IMR-90 (cell line): ENCODE measurements around the gene POC1B. TPM values are rescaled to one million over a fixed set of nuclear protein-coding genes. Genes with fewer than 3 reads are reported as not detected.

Experiments
- ATAC-seq: fragments of 200-7000 bp; cut with Tn5 transposase; 2 replicates; pipeline ENCODE4 v1.9.1; 2020; ENCODE audit warnings: low read depth, mild to moderate bottlenecking, moderate library complexity
- BruUV-seq: library from RNA; stranded (reverse); fragments of 400-500 nt; replicated peaks from 2 replicates; lab custom pipeline; 2021; lab: Mats Ljungman, UMichigan
- CTCF ChIA-PET: fragments of 300-600 bp; formaldehyde crosslinking; extraction: SDS; loops from one replicate; lab custom pipeline; 2021; ENCODE audit warnings: antibody characterized with exemption; lab: Yijun Ruan, JAX
- POLR2A ChIA-PET: fragments of 300-600 bp; sonication (Branson Sonifier 250); formaldehyde crosslinking; loops from one replicate; lab custom pipeline; 2022; ENCODE audit warnings: antibody characterized with exemption; ENCODE audit not compliant: unreplicated experiment; lab: Charles Lee
- DNase-seq: peaks from one replicate; pipeline ENCODE4 v3.0.0; 2013
- H2AFZ ChIP-seq: replicated peaks from 2 replicates; pipeline ENCODE3; 2013; ENCODE audit warnings: low read length, mild to moderate bottlenecking; ENCODE audit not compliant: poor library complexity
- H2AK5ac ChIP-seq: 2 replicates; pipeline ENCODE4 v1.6.1; 2013; ENCODE audit warnings: low read depth, low read length, inconsistent platforms
- H2AK9ac ChIP-seq: replicated peaks from 2 replicates; pipeline ENCODE3; 2013; ENCODE audit warnings: mild to moderate bottlenecking, low read depth, low read length, moderate library complexity; ENCODE audit not compliant: poor library complexity
- H2BK120ac ChIP-seq: 2 replicates; pipeline ENCODE4 v1.6.1; 2013; ENCODE audit warnings: low read depth, low read length, inconsistent platforms
- H2BK15ac ChIP-seq: 3 replicates; pipeline ENCODE4 v1.6.1; 2013; ENCODE audit warnings: low read depth, low read length, inconsistent platforms
- H2BK20ac ChIP-seq: 2 replicates; pipeline ENCODE4 v1.6.1; 2013; ENCODE audit warnings: low read depth, mild to moderate bottlenecking, inconsistent platforms, low read length, moderate library complexity
- H2BK5ac ChIP-seq: 2 replicates; pipeline ENCODE4 v1.6.1; 2013; ENCODE audit warnings: mild to moderate bottlenecking, low read depth, low read length, inconsistent platforms; ENCODE audit not compliant: poor library complexity, severe bottlenecking
- H3K14ac ChIP-seq: replicated peaks from 2 replicates; pipeline ENCODE4 v1.6.1; 2013; ENCODE audit warnings: low read depth, low read length, inconsistent platforms
- H3K18ac ChIP-seq: 2 replicates; pipeline ENCODE4 v1.6.1; 2013; ENCODE audit warnings: low read depth, low read length, control low read depth
- H3K23ac ChIP-seq: 2 replicates; pipeline ENCODE4 v1.6.1; 2013; ENCODE audit warnings: low read depth, low read length, inconsistent platforms
- H3K27ac ChIP-seq: 2 replicates; pipeline ENCODE4 v1.5.1; 2013; ENCODE audit warnings: mild to moderate bottlenecking, control low read depth, low read length; ENCODE audit not compliant: insufficient read depth
- H3K27me3 ChIP-seq: 2 replicates; pipeline ENCODE4 v1.6.1; 2013; ENCODE audit warnings: low read length; ENCODE audit not compliant: control insufficient read depth, insufficient read depth
- H3K36me3 ChIP-seq: 2 replicates; pipeline ENCODE4 v1.6.1; 2013; ENCODE audit warnings: low read length, mixed read lengths; ENCODE audit not compliant: control insufficient read depth, insufficient read depth
- H3K4ac ChIP-seq: 2 replicates; pipeline ENCODE4 v1.6.1; 2013; ENCODE audit warnings: low read depth, low read length, inconsistent platforms
- H3K4me1 ChIP-seq: 2 replicates; pipeline ENCODE4 v1.6.1; 2013; ENCODE audit warnings: low read length, mixed read lengths; ENCODE audit not compliant: control insufficient read depth, insufficient read depth
- H3K4me2 ChIP-seq: 2 replicates; pipeline ENCODE4 v1.6.1; 2013; ENCODE audit warnings: low read depth, mild to moderate bottlenecking, control low read depth, low read length, moderate library complexity
- H3K4me3 ChIP-seq: 2 replicates; pipeline ENCODE4 v1.5.1; 2013; ENCODE audit warnings: low read depth, mild to moderate bottlenecking, control low read depth, low read length, moderate library complexity; ENCODE audit not compliant: insufficient read depth
- H3K56ac ChIP-seq: 2 replicates; pipeline ENCODE4 v1.6.1; 2013; ENCODE audit warnings: low read length, inconsistent platforms; ENCODE audit not compliant: insufficient read depth; ENCODE audit errors: extremely low read depth
- H3K79me1 ChIP-seq, 2 experiments: 2 replicates each; pipeline ENCODE4 v1.6.1; 2013; ENCODE audit warnings: low read length in 2 of 2, inconsistent platforms in 1 of 2, low read depth in 1 of 2
- H3K9ac ChIP-seq: 2 replicates; pipeline ENCODE4 v1.6.1; 2013; ENCODE audit warnings: low read depth, low read length, control low read depth
- H3K9me1 ChIP-seq: 2 replicates; pipeline ENCODE4 v1.6.1; 2013; ENCODE audit warnings: low read length, inconsistent platforms; ENCODE audit not compliant: insufficient read depth
- H3K9me3 ChIP-seq: 2 replicates; pipeline ENCODE4 v1.6.1; 2013; ENCODE audit warnings: low read length; ENCODE audit not compliant: control insufficient read depth, insufficient read depth
- H4K20me1 ChIP-seq: 2 replicates; pipeline ENCODE4 v1.6.1; 2013; ENCODE audit warnings: low read length, inconsistent platforms; ENCODE audit not compliant: insufficient read depth
- H4K5ac ChIP-seq: 2 replicates; pipeline ENCODE4 v1.6.1; 2013; ENCODE audit warnings: mild to moderate bottlenecking, low read depth, low read length, control low read depth
- H4K8ac ChIP-seq, 2 experiments: 2 replicates each; pipeline ENCODE4 v1.6.1; 2013; ENCODE audit warnings: low read depth in 2 of 2, low read length in 2 of 2, control low read depth in 1 of 2, inconsistent platforms in 1 of 2
- H4K91ac ChIP-seq: 2 replicates; pipeline ENCODE4 v1.6.1; 2013; ENCODE audit warnings: low read depth, low read length, inconsistent platforms; ENCODE audit not compliant: insufficient read depth
- BHLHE40 ChIP-seq: fragments of 150-350 bp; IDR thresholded peaks from 2 replicates; pipeline ENCODE4 v1.6.1; 2016; ENCODE audit warnings: mild to moderate bottlenecking, low read depth, low read length
- CEBPB ChIP-seq: IDR thresholded peaks from 2 replicates; pipeline ENCODE4 v1.6.1; 2012; ENCODE audit warnings: low read depth, low read length, improper control_type of control experiment
- CHD1 ChIP-seq: IDR thresholded peaks from 2 replicates; pipeline ENCODE4 v1.6.1; 2012; ENCODE audit warnings: low read depth, low read length, improper control_type of control experiment
- FOS ChIP-seq: fragments of 150-350 bp; IDR thresholded peaks from 2 replicates; pipeline ENCODE4 v1.6.1; 2016; ENCODE audit warnings: low read depth, low read length
- MAFK ChIP-seq: IDR thresholded peaks from 2 replicates; pipeline ENCODE4 v1.6.1; 2012; ENCODE audit warnings: low read depth, low read length, improper control_type of control experiment
- MAZ ChIP-seq: IDR thresholded peaks from 2 replicates; pipeline ENCODE4 v1.6.1; 2012; ENCODE audit warnings: low read depth, mild to moderate bottlenecking, low read length, improper control_type of control experiment, moderate library complexity, borderline replicate concordance
- MXI1 ChIP-seq: IDR thresholded peaks from 2 replicates; pipeline ENCODE4 v1.6.1; 2012; ENCODE audit warnings: low read depth, mild to moderate bottlenecking, low read length, moderate library complexity, borderline replicate concordance
- NFE2L2 ChIP-seq: fragments of 150-350 bp; IDR thresholded peaks from 2 replicates; pipeline ENCODE4 v1.6.1; 2016; ENCODE audit warnings: low read depth, mild to moderate bottlenecking, low read length
- POLR2A ChIP-seq: IDR thresholded peaks from 2 replicates; pipeline ENCODE4 v1.6.1; 2012; ENCODE audit warnings: mild to moderate bottlenecking, low read depth, low read length
- RAD21 ChIP-seq: IDR thresholded peaks from 2 replicates; pipeline ENCODE4 v1.6.1; 2012; ENCODE audit warnings: low read length, improper control_type of control experiment
- RCOR1 ChIP-seq: IDR thresholded peaks from 2 replicates; pipeline ENCODE4 v1.6.1; 2012; ENCODE audit warnings: mild to moderate bottlenecking, low read length, improper control_type of control experiment; ENCODE audit not compliant: insufficient replicate concordance
- RFX5 ChIP-seq: IDR thresholded peaks from 2 replicates; pipeline ENCODE4 v1.8.0; 2012; ENCODE audit warnings: low read depth, mild to moderate bottlenecking, low read length, moderate library complexity
- SMC3 ChIP-seq: fragments of 150-350 bp; IDR thresholded peaks from 2 replicates; pipeline ENCODE4 v1.6.1; 2016; ENCODE audit warnings: low read depth, mild to moderate bottlenecking, antibody characterized with exemption, low read length, moderate library complexity
- WGBS, 2 experiments: methylation state at CpG; one replicate each; pipeline versions ENCODE4 v1.1.5 to v1.1.7; 2013; ENCODE audit warnings: missing lambda C conversion rate in 2 of 2; ENCODE audit not compliant: insufficient read length in 1 of 2; ENCODE audit errors: extremely low coverage in 2 of 2; 5-methylcytosine and 5-hydroxymethylcytosine counted together
- dilution Hi-C: fragments of 300-500 bp; cut with HindIII; formaldehyde crosslinking; loops from one replicate; pipeline ENCODE4 v1.14.3; 2018; ENCODE audit warnings: low sequenced_read_pairs; ENCODE audit not compliant: unreplicated experiment
- in situ Hi-C: fragments of 300-500 bp; cut with MboI; formaldehyde crosslinking; loops from 3 replicates; pipeline ENCODE4 v1.14.3; 2019; ENCODE audit warnings: low sequenced_read_pairs, inconsistent platforms, mixed read lengths
- intact Hi-C: fragments of 100-400 bp; cut with micrococcal nuclease; formaldehyde crosslinking; loops from 2 replicates; pipeline ENCODE4 v1.10.0; 2022
- polyA plus RNA-seq, 3 experiments: library from polyadenylated mRNA; depleted of rRNA; stranded (reverse); fragments of >200 nt; gene quantifications; 2 replicates each; pipeline ENCODE4 v1.2.3, GENCODE V29; 2012; ENCODE audit warnings: low replicate concordance in 1 of 3
- total RNA-seq: library from RNA; depleted of rRNA; stranded (reverse); fragments of >200 nt; gene quantifications from 2 replicates; pipeline ENCODE4 v1.2.3, GENCODE V29; 2012
- TF ChIP-seq, protein P1 (sequence below): conservative IDR thresholded peaks from 2 replicates; pipeline ENCODE4 v1.5.1; 2012; ENCODE audit warnings: mild to moderate bottlenecking, low read depth, low read length, improper control_type of control experiment
- TF ChIP-seq, protein P2 (sequence below): fragments of 150-350 bp; IDR thresholded peaks from 2 replicates; pipeline ENCODE4 v1.6.1; 2016; ENCODE audit warnings: low read depth, mild to moderate bottlenecking, low read length, moderate library complexity, borderline replicate concordance
- TF ChIP-seq, protein P3 (sequence below): fragments of 150-350 bp; IDR thresholded peaks from 2 replicates; pipeline ENCODE4 v1.6.1; 2017; ENCODE audit warnings: mild to moderate bottlenecking, antibody characterized with exemption, low read length, low read depth

POC1B gene
- total and polyA plus RNA-seq, 2 of the 4 experiments (the other 2 are of a cell fraction), result 5.0 to 10.4 TPM

DNA sequence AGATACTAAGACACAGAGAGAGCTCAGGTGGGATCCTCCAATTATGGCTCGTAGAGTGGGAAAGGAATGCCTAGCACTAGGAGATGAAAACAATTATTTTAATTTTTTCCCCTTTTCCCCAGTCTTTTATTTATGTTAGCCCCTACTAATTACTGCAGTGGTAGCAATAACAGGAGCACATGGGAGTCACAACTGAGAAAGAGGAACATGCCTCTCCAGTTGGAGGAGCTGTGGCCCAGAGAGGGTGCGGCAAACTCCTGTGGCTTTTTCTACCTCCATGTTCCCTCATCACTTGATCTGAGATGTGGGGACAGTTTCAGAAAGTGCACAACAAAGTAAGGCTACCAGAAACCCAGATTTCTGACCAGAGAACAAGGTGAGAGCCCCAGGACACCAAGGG is 25.9 kb upstream of the POC1B start:
- Histone ChIP-seq H4K8ac (no peak overlapping the region), H2BK120ac (no peak overlapping the region), H3K9ac (no peak overlapping the region), H3K79me1 (no peaks in the 10 kb centered on the region), H3K4me1 (no peaks in the 10 kb centered on the region), H2BK20ac (no peak overlapping the region), H4K91ac (no peak overlapping the region), H3K23ac (no peak overlapping the region), H2AK9ac (no peak overlapping the region), H3K27ac (no peak overlapping the region), H4K20me1 (no peaks in the 10 kb centered on the region), H3K14ac (no peak overlapping the region), H3K4me2 (no peak overlapping the region), H3K4ac (no peak overlapping the region), H3K27me3 (no peaks in the 10 kb centered on the region), H3K18ac (no peak overlapping the region), H2AFZ (no peak overlapping the region), H2BK15ac (no peak overlapping the region), H2AK5ac (no peak overlapping the region), H4K5ac (no peak overlapping the region), H3K36me3 (no peaks in the 10 kb centered on the region), H3K56ac (no peak overlapping the region), H3K4me3 (no peak overlapping the region), H2BK5ac (no peak overlapping the region), H3K9me1 (no peaks in the 10 kb centered on the region), H3K9me3 (no peaks in the 10 kb centered on the region)
- no peak for TF ChIP-seq RAD21
- TF ChIP-seq POLR2A, result no peak
- TF ChIP-seq CEBPB, result no peak
- TF ChIP-seq MXI1, result no peak
- TF ChIP-seq BHLHE40, result no peak
- no peak for TF ChIP-seq MAZ
- TF ChIP-seq RCOR1, result no peak
- no peak for TF ChIP-seq SMC3
- no peak for TF ChIP-seq NFE2L2
- TF ChIP-seq CHD1, result no peak
- TF ChIP-seq FOS, result no peak
- TF ChIP-seq MAFK, result no peak
- TF ChIP-seq, protein P1, sequence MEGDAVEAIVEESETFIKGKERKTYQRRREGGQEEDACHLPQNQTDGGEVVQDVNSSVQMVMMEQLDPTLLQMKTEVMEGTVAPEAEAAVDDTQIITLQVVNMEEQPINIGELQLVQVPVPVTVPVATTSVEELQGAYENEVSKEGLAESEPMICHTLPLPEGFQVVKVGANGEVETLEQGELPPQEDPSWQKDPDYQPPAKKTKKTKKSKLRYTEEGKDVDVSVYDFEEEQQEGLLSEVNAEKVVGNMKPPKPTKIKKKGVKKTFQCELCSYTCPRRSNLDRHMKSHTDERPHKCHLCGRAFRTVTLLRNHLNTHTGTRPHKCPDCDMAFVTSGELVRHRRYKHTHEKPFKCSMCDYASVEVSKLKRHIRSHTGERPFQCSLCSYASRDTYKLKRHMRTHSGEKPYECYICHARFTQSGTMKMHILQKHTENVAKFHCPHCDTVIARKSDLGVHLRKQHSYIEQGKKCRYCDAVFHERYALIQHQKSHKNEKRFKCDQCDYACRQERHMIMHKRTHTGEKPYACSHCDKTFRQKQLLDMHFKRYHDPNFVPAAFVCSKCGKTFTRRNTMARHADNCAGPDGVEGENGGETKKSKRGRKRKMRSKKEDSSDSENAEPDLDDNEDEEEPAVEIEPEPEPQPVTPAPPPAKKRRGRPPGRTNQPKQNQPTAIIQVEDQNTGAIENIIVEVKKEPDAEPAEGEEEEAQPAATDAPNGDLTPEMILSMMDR, result no peak
- TF ChIP-seq, protein P2, sequence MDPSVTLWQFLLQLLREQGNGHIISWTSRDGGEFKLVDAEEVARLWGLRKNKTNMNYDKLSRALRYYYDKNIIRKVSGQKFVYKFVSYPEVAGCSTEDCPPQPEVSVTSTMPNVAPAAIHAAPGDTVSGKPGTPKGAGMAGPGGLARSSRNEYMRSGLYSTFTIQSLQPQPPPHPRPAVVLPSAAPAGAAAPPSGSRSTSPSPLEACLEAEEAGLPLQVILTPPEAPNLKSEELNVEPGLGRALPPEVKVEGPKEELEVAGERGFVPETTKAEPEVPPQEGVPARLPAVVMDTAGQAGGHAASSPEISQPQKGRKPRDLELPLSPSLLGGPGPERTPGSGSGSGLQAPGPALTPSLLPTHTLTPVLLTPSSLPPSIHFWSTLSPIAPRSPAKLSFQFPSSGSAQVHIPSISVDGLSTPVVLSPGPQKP, result no peak
- no peak for TF ChIP-seq RFX5
- TF ChIP-seq, protein P3, sequence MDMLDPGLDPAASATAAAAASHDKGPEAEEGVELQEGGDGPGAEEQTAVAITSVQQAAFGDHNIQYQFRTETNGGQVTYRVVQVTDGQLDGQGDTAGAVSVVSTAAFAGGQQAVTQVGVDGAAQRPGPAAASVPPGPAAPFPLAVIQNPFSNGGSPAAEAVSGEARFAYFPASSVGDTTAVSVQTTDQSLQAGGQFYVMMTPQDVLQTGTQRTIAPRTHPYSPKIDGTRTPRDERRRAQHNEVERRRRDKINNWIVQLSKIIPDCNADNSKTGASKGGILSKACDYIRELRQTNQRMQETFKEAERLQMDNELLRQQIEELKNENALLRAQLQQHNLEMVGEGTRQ, result no peak
- BruUV-seq, result no TSS peak
- dilution Hi-C loops (no loop called here), intact Hi-C loops (no loop called here), in situ Hi-C loops (no loop called here)
- no CpG with 5 or more reads among the region's 2 CpGs for WGBS, 2 experiments
- CTCF ChIA-PET, result no interaction called here
- ATAC-seq (no peak), DNase-seq (no peak)
- POLR2A ChIA-PET, result no interaction called here
